ENCODE measurements around the gene RNF145.
"Not testable (repeated sequence)": the region's sequence is repeated elsewhere in the genome, so short reads cannot be mapped to it uniquely, and the experiment has no call there.

- TF ChIP-seq, protein P1, sequence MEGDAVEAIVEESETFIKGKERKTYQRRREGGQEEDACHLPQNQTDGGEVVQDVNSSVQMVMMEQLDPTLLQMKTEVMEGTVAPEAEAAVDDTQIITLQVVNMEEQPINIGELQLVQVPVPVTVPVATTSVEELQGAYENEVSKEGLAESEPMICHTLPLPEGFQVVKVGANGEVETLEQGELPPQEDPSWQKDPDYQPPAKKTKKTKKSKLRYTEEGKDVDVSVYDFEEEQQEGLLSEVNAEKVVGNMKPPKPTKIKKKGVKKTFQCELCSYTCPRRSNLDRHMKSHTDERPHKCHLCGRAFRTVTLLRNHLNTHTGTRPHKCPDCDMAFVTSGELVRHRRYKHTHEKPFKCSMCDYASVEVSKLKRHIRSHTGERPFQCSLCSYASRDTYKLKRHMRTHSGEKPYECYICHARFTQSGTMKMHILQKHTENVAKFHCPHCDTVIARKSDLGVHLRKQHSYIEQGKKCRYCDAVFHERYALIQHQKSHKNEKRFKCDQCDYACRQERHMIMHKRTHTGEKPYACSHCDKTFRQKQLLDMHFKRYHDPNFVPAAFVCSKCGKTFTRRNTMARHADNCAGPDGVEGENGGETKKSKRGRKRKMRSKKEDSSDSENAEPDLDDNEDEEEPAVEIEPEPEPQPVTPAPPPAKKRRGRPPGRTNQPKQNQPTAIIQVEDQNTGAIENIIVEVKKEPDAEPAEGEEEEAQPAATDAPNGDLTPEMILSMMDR (IDR thresholded peaks at IDR 0.05): not testable (repeated sequence)
- not testable (repeated sequence) for TF ChIP-seq POLR2AphosphoS5 (IDR thresholded peaks at IDR 0.05; ENCODE audit: insufficient read depth in 1 of 2, low read depth in 1 of 2)
These were observed 90.2 kb downstream of the RNF145 start for GRCh38 chr5:159118958-159119659.
